Astrocyte of the spinal cord (primary cell): ENCODE measurements around the gene DOCK4.

ENCODE experiments used
- DNase-seq: peaks from one replicate; pipeline ENCODE4 v3.0.0; 2011; ENCODE audit warnings: low read depth, low spot score
- H3K4me3 ChIP-seq: 2 replicates; pipeline ENCODE4 v1.5.1; 2011; ENCODE audit warnings: low read depth, mild to moderate bottlenecking, low read length, moderate library complexity
- CTCF ChIP-seq: IDR thresholded peaks from 2 replicates; pipeline ENCODE4 v1.5.1; 2012; ENCODE audit warnings: low read depth, mild to moderate bottlenecking, low read length, inconsistent platforms
- in situ Hi-C: cut with HindIII; loops from 2 replicates; pipeline ENCODE4 v1.10.0; 2017; ENCODE audit warnings: low sequenced_read_pairs

The DOCK4 gene

GRCh38 chr7:111744501-111745155 lies 461.6 kb downstream of the DOCK4 start:
- DNase-seq: peak; percentile 93
- no peak overlapping the region for H3K4me3 ChIP-seq
- in situ Hi-C loops: no loop called here
- TF ChIP-seq CTCF: no peak

- TF ChIP-seq CTCF: no peak
- in situ Hi-C loops: no loop called here
These were observed 462.9 kb downstream of the DOCK4 start for GRCh38 chr7:111743244-111743847.

GRCh38 chr7:111741811-111742240 lies 464.4 kb downstream of the DOCK4 start:
- peak; percentile 62 for TF ChIP-seq CTCF
- no peak overlapping the region for H3K4me3 ChIP-seq
- peak; percentile 84 for DNase-seq
- in situ Hi-C loops: no loop called here

More at GRCh38 chr7:111743244-111743847, 462.9 kb downstream of the DOCK4 start:
- DNase-seq: no peak
- no peak overlapping the region for H3K4me3 ChIP-seq

- DNase-seq: no peak
- in situ Hi-C loops: no loop called here
- no peak for TF ChIP-seq CTCF
- H3K4me3 ChIP-seq: no peak overlapping the region
These were observed 465.3 kb downstream of the DOCK4 start for GRCh38 chr7:111740942-111741341.

GRCh38 chr7:111736552-111736874 lies 469.7 kb downstream of the DOCK4 start:
- no peak overlapping the region for H3K4me3 ChIP-seq
- TF ChIP-seq CTCF: no peak
- no peak for DNase-seq
- in situ Hi-C loops: no loop called here

GRCh38 chr7:111735661-111736551 lies 470.3 kb downstream of the DOCK4 start:
- TF ChIP-seq CTCF: peak; percentile 66
- H3K4me3 ChIP-seq: no peak overlapping the region
- in situ Hi-C loops: no loop called here
- DNase-seq: peak; percentile 74
